Esophagus muscularis mucosa (tissue), 4 donors: ENCODE results near the gene CARMIL1. TPM values are rescaled to one million over a fixed set of nuclear protein-coding genes. Genes with fewer than 3 reads are reported as not detected.

Source experiments
- DNase-seq: peaks from one replicate; pipeline ENCODE4 v3.0.0-alpha.2; 2017; ENCODE audit errors: extremely low spot score
- H3K27ac ChIP-seq, 4 donors: fragments of 200-600 bp; sonication (generic); replicated peaks in 1 of 4; 1 replicate in 3 of 4; 2 replicates in 1 of 4; pipeline ENCODE4 v1.5.1; 2016 to 2019; ENCODE audit warnings: mild to moderate bottlenecking in 1 of 4
- H3K27me3 ChIP-seq, 4 donors: fragments of 200-600 bp; sonication (generic); one replicate each; pipeline versions ENCODE4 v1.5.1 to v1.6.0; 2016 to 2019
- H3K36me3 ChIP-seq, 4 donors: fragments of 200-600 bp; sonication (generic); one replicate each; pipeline ENCODE4 v1.5.1; 2016 to 2019
- H3K4me1 ChIP-seq, 4 donors: fragments of 200-600 bp; sonication (generic); one replicate each; pipeline ENCODE4 v1.5.1; 2016 to 2019
- H3K4me3 ChIP-seq, 4 donors: fragments of 200-600 bp; sonication (generic); 1 replicate in 2 of 4; 2 replicates in 2 of 4; pipeline ENCODE4 v1.5.1; 2016 to 2019; ENCODE audit warnings: mild to moderate bottlenecking in 4 of 4, moderate library complexity in 1 of 4
- H3K9me3 ChIP-seq, 4 donors: fragments of 200-600 bp; sonication (generic); 1 replicate in 3 of 4; 2 replicates in 1 of 4; pipeline ENCODE4 v1.5.1; 2016 to 2019
- CTCF ChIP-seq, 3 experiments: fragments of 200-600 bp in 2 of 3; fragments of 450-650 bp in 1 of 3; sonication (generic) in 2 of 3; IDR thresholded peaks; one replicate each; pipeline ENCODE4 v1.5.1; 2017 to 2019; ENCODE audit warnings: antibody characterized with exemption in 3 of 3, mild to moderate bottlenecking in 2 of 3, moderate library complexity in 1 of 3
- EP300 ChIP-seq: sonication (generic); formaldehyde crosslinking; IDR thresholded peaks from one replicate; pipeline ENCODE4 v1.6.1; 2017; ENCODE audit warnings: antibody characterized with exemption
- POLR2A ChIP-seq: fragments of 450-650 bp; IDR thresholded peaks from one replicate; pipeline ENCODE4 v1.6.1; 2017; ENCODE audit warnings: antibody characterized with exemption, moderate library complexity, mild to moderate bottlenecking, low read depth
- POLR2AphosphoS5 ChIP-seq, 2 donors: sonication (generic); formaldehyde crosslinking; IDR thresholded peaks; one replicate each; pipeline ENCODE4 v1.6.1; 2017; ENCODE audit warnings: antibody characterized with exemption in 2 of 2
- WGBS: methylation state at CpG from one replicate; pipeline ENCODE4 v1.1.5; 2018; 5-methylcytosine and 5-hydroxymethylcytosine counted together
- intact Hi-C: fragments of 100-400 bp; cut with DNase I; formaldehyde crosslinking; loops from one replicate; pipeline ENCODE4 v1.15.1; 2023
- total RNA-seq, 4 donors: library from RNA; depleted of rRNA; stranded (reverse); fragments of >200 nt; gene quantifications; one replicate each; pipeline versions ENCODE4 v1.1.0 to v1.2.1, GENCODE V29; 2016

The CARMIL1 gene
- total RNA-seq, 4 donors from 2014 or later = 10.0 to 12.1 (median 11.1) TPM

DNA sequence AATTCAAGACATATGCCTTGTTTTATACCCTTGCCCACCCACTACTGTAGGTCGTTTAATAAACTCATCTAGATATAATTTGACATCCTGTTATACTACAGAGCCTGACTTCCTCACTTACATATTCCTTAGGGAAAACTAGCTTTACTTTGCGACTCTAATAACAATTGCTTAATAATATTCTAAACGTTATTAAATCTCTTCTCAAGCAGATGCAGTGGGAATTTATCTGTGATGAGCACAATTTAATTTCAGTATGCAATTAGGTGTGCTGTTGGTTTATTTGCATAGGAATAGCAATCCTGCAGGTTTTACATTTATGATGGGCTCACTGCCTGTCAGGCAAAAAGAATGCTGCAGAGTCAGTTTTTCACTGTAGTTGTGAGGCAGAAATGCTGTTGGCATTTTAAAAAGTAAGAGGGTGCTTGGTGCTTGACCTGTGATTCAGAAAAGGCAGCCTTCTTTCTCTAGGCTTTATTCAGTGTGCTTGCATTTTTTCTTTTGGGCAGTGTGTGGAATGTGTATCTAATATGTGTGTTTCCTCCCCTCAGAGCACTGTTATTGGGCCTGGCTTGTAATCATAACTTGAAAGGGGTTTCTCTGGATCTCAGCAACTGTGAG lies 220.6 kb downstream of the CARMIL1 start:
- Histone ChIP-seq H3K36me3 (peaks cover 0 to 3% (median 0%) of the 10 kb centered on the region in 4 donors), H3K9me3 (no peaks in the 10 kb centered on the region), H3K27ac (no peak overlapping the region), H3K4me1 (no peaks in the 10 kb centered on the region), H3K27me3 (no peaks in the 10 kb centered on the region), H3K4me3 (no peak overlapping the region)
- no peak for DNase-seq
- WGBS = 53% methylated on average over 3 of the region's 3 CpGs
- no peak for TF ChIP-seq CTCF (IDR thresholded peaks at IDR 0.05)
- no peak for TF ChIP-seq EP300
- no peak for TF ChIP-seq POLR2AphosphoS5 (IDR thresholded peaks at IDR 0.05)
- TF ChIP-seq POLR2A = no peak
- intact Hi-C loops = no loop called here

DNA sequence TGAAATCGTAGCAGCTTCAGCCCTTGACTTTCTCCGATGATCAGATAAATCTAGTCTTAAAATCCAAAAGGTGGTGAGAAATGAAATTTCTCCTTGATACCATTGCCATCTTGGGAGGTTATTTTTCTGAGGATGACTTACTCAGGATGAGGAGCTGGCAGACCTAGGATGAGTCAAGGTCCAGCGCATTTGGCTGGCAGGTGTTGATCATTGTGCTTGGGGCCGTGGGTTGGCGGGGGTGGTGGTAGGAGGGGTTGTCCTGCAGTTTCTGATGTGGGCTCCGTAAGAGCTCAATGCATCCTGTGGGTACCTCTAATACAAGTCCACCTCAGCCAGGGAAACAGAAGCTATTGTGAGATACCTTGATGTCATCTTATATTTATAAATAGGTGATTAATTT lies 224.5 kb downstream of the CARMIL1 start:
- H3K9me3 ChIP-seq = no peaks in the 10 kb centered on the region
- TF ChIP-seq POLR2AphosphoS5 (IDR thresholded peaks at IDR 0.05) = no peak
- TF ChIP-seq CTCF (IDR thresholded peaks at IDR 0.05) = no peak
- no peak for TF ChIP-seq POLR2A
- no peak for TF ChIP-seq EP300
- intact Hi-C loops = no loop called here
- H3K4me3 ChIP-seq = no peak overlapping the region
- DNase-seq = no peak
- H3K27me3 ChIP-seq = no peaks in the 10 kb centered on the region
- no peak overlapping the region for H3K27ac ChIP-seq
- no peaks in the 10 kb centered on the region for H3K4me1 ChIP-seq
- WGBS = 91% methylated on average over 6 of the region's 6 CpGs
- H3K36me3 ChIP-seq = peaks cover 0 to 3% (median 0%) of the 10 kb centered on the region in 4 donors

GRCh38 chr6:25504661-25505060 lies 225.5 kb downstream of the CARMIL1 start:
- Histone ChIP-seq H3K9me3 (no peaks in the 10 kb centered on the region), H3K27ac (no peak overlapping the region), H3K27me3 (no peaks in the 10 kb centered on the region), H3K4me1 (no peaks in the 10 kb centered on the region), H3K4me3 (no peak overlapping the region), H3K36me3 (peaks cover 0 to 3% (median 0%) of the 10 kb centered on the region in 4 donors)
- WGBS = 74% methylated on average over 4 of the region's 4 CpGs
- DNase-seq = no peak
- TF ChIP-seq POLR2AphosphoS5 (IDR thresholded peaks at IDR 0.05) (no peak), POLR2A (no peak), CTCF (IDR thresholded peaks at IDR 0.05) (no peak), EP300 (no peak)
- intact Hi-C loops = no loop called here

DNA sequence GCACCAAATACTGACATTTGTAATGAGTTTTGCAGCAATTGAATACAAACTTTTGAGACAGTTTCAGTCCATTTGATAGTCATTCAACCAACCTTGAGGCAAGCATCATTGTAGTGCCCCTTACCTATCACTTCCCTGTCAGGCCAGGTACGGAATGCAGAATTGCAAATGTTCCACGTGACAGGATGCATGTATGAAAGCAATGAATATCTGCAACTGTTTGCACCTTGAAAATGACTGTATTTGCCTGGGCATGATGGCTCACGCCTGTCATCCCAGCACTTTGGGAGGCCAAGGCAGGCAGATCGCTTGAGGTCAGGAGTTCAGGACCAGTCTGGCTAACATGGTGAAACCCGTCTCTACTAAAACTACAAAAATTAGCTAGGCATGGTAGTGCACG lies 226.8 kb downstream of the CARMIL1 start:
- intact Hi-C loops = no loop called here
- H3K4me1 ChIP-seq = no peaks in the 10 kb centered on the region
- H3K27me3 ChIP-seq = no peaks in the 10 kb centered on the region
- H3K9me3 ChIP-seq = no peaks in the 10 kb centered on the region
- DNase-seq = no peak
- 91% methylated on average over 6 of the region's 6 CpGs for whole genome bisulfite sequencing
- no peaks in the 10 kb centered on the region for H3K36me3 ChIP-seq
- H3K27ac ChIP-seq = no peak overlapping the region
- no peak overlapping the region for H3K4me3 ChIP-seq
- TF ChIP-seq CTCF (IDR thresholded peaks at IDR 0.05) (no peak), POLR2AphosphoS5 (IDR thresholded peaks at IDR 0.05) (no peak), EP300 (no peak), POLR2A (no peak)

GRCh38 chr6:25508051-25508450 lies 228.9 kb downstream of the CARMIL1 start:
- Histone ChIP-seq H3K4me3 (no peak overlapping the region), H3K4me1 (no peaks in the 10 kb centered on the region), H3K27ac (no peak overlapping the region), H3K9me3 (no peaks in the 10 kb centered on the region), H3K27me3 (no peaks in the 10 kb centered on the region), H3K36me3 (no peaks in the 10 kb centered on the region)
- DNase-seq = no peak
- TF ChIP-seq POLR2A (no peak), CTCF (IDR thresholded peaks at IDR 0.05) (no peak), POLR2AphosphoS5 (IDR thresholded peaks at IDR 0.05) (no peak), EP300 (no peak)
- intact Hi-C loops = no loop called here
- WGBS = 94% methylated on average over 3 of the region's 3 CpGs
